KMS-11 (cell line): ENCODE data around the gene MYO1A.
A peak's percentile ranks its signal among the peaks of the same experiment; 100 is the strongest.

Source experiments
- H2AFZ ChIP-seq: fragments of 200-600 bp; sonication (generic); 2 replicates; pipeline ENCODE4 v1.6.1; 2016; ENCODE audit warnings: antibody characterized with exemption, mixed run types, low read depth
- H3K27ac ChIP-seq: fragments of 200-600 bp; sonication (generic); 2 replicates; pipeline ENCODE4 v1.6.1; 2016; ENCODE audit warnings: mild to moderate bottlenecking, mixed run types
- H3K27me3 ChIP-seq: fragments of 200-600 bp; sonication (generic); 2 replicates; pipeline ENCODE4 v1.6.1; 2017; ENCODE audit warnings: mild to moderate bottlenecking, low read depth, mixed run types, moderate library complexity; ENCODE audit not compliant: insufficient read depth
- H3K36me3 ChIP-seq: fragments of 200-600 bp; sonication (generic); 2 replicates; pipeline ENCODE4 v1.6.1; 2017; ENCODE audit warnings: mild to moderate bottlenecking, mixed run types; ENCODE audit not compliant: insufficient read depth
- H3K4me1 ChIP-seq: fragments of 200-600 bp; sonication (generic); 2 replicates; pipeline ENCODE4 v1.6.1; 2016; ENCODE audit warnings: mild to moderate bottlenecking, low read depth, mixed run types; ENCODE audit not compliant: poor library complexity, severe bottlenecking
- H3K4me2 ChIP-seq: fragments of 200-600 bp; sonication (generic); 2 replicates; pipeline ENCODE4 v1.7.0; 2016; ENCODE audit warnings: mild to moderate bottlenecking, mixed run types
- H3K4me3 ChIP-seq: fragments of 200-600 bp; sonication (generic); IDR thresholded peaks from 2 replicates; pipeline ENCODE4 v1.6.1; 2017; ENCODE audit warnings: low read depth, low read length, mixed read lengths; ENCODE audit not compliant: insufficient read depth
- H3K79me2 ChIP-seq: fragments of 200-600 bp; sonication (generic); 2 replicates; pipeline ENCODE4 v1.6.1; 2016; ENCODE audit warnings: low read depth, mixed run types; ENCODE audit not compliant: insufficient read depth
- H3K9ac ChIP-seq: fragments of 200-600 bp; sonication (generic); 2 replicates; pipeline ENCODE4 v1.6.1; 2016; ENCODE audit warnings: mild to moderate bottlenecking, mixed run types
- H4K20me1 ChIP-seq: fragments of 200-600 bp; sonication (generic); 2 replicates; pipeline ENCODE4 v1.6.1; 2016; ENCODE audit warnings: mild to moderate bottlenecking, mixed run types; ENCODE audit not compliant: insufficient read depth
- CTCF ChIP-seq: fragments of 200-600 bp; sonication (generic); conservative IDR thresholded peaks from 2 replicates; pipeline ENCODE4 v1.6.1; 2017; ENCODE audit warnings: low read depth, mild to moderate bottlenecking, antibody characterized with exemption, low read length, moderate library complexity, mixed read lengths

Gene MYO1A

GRCh38 chr12:57090924-57091637 is 41.2 kb upstream of the MYO1A start:
- H3K79me2 ChIP-seq, result no peaks in the 10 kb centered on the region
- no peaks in the 10 kb centered on the region for H3K27me3 ChIP-seq
- H3K4me3 ChIP-seq, result no peak overlapping the region
- H3K36me3 ChIP-seq, result no peaks in the 10 kb centered on the region
- no peaks in the 10 kb centered on the region for H4K20me1 ChIP-seq
- no peak overlapping the region for H3K4me2 ChIP-seq
- no peak overlapping the region for H3K9ac ChIP-seq
- TF ChIP-seq CTCF, result no peak
- H2AFZ ChIP-seq, result no peak overlapping the region
- no peak overlapping the region for H3K27ac ChIP-seq
- peaks cover 9% of the 10 kb centered on the region for H3K4me1 ChIP-seq

- Histone ChIP-seq H2AFZ (no peak overlapping the region), H3K4me2 (no peak overlapping the region), H3K4me1 (peaks cover 14% of the 10 kb centered on the region), H3K9ac (no peak overlapping the region), H3K27me3 (no peaks in the 10 kb centered on the region), H3K79me2 (no peaks in the 10 kb centered on the region), H3K27ac (no peak overlapping the region), H4K20me1 (no peaks in the 10 kb centered on the region), H3K36me3 (no peaks in the 10 kb centered on the region), H3K4me3 (no peak overlapping the region)
- TF ChIP-seq CTCF, result no peak
These were observed 40.6 kb upstream of the MYO1A start for GRCh38 chr12:57090490-57090889.

- Histone ChIP-seq H3K4me3 (no peak overlapping the region), H3K4me2 (peak overlapping the region; percentile 62), H3K36me3 (no peaks in the 10 kb centered on the region), H3K79me2 (no peaks in the 10 kb centered on the region), H3K9ac (peak overlapping the region; percentile 26; the same call in 1 of the 2 replicates), H3K27me3 (no peaks in the 10 kb centered on the region), H3K27ac (no peak overlapping the region), H2AFZ (peak overlapping the region; percentile 73), H3K4me1 (peaks cover 18% of the 10 kb centered on the region), H4K20me1 (no peaks in the 10 kb centered on the region)
- TF ChIP-seq CTCF, result no peak
These were observed 39.6 kb upstream of the MYO1A start for GRCh38 chr12:57089271-57090245.

- 0 out of 2 replicates have a peak, but pooled peaks have one; percentile 19 for TF ChIP-seq CTCF
- Histone ChIP-seq H2AFZ (peak within 1 kb of the TSS; percentile 85), H3K4me1 (peaks cover 18% of the 10 kb centered on the region), H3K27me3 (no peaks in the 10 kb centered on the region), H4K20me1 (no peaks in the 10 kb centered on the region), H3K79me2 (no peaks in the 10 kb centered on the region), H3K4me2 (peak within 1 kb of the TSS; percentile 72), H3K9ac (peak within 1 kb of the TSS; percentile 69), H3K4me3 (peak within 1 kb of the TSS; percentile 79), H3K27ac (peak within 1 kb of the TSS; percentile 65), H3K36me3 (no peaks in the 10 kb centered on the region)
These were observed 38.7 kb upstream of the MYO1A start, which contains the start of gene NAB2 for GRCh38 chr12:57088354-57089270. Gene NAB2, plus strand, starts transcription at chr12:57089114. Its CDS starts 158 bp downstream, at chr12:57089272.
